Measurements from ENCODE around the gene RNF144A.

- TF ChIP-seq CTCF (IDR thresholded peaks at IDR 0.05): no peak
- no peak for TF ChIP-seq POLR2A (IDR thresholded peaks at IDR 0.05)
- TF ChIP-seq EP300 (IDR thresholded peaks at IDR 0.05): no peak
Measured at GRCh38 chr2:7089898-7090510, 172.8 kb downstream of the RNF144A start.

Measured in suprapubic skin (tissue), 3 donors.